Glutamatergic neuron (in vitro differentiated cells): ENCODE data around the gene TMEM170B. TPM values are rescaled to one million over a fixed set of nuclear protein-coding genes. Genes with fewer than 3 reads are reported as not detected.

Experiments used
- DNase-seq: peaks from one replicate; pipeline ENCODE4 v3.0.0; 2022
- H3K27ac Mint-ChIP-seq: one replicate; pipeline ENCODE4 v1.8.0; 2020; ENCODE audit warnings: mild to moderate bottlenecking, mixed read lengths, inconsistent platforms; ENCODE audit not compliant: unreplicated experiment
- H3K27me3 Mint-ChIP-seq: one replicate; pipeline ENCODE4 v1.8.0; 2020; ENCODE audit warnings: mild to moderate bottlenecking, moderate library complexity, mixed read lengths, inconsistent platforms; ENCODE audit not compliant: unreplicated experiment
- H3K36me3 Mint-ChIP-seq: one replicate; pipeline ENCODE4 v1.8.0; 2020; ENCODE audit warnings: mild to moderate bottlenecking, mixed read lengths, inconsistent platforms; ENCODE audit not compliant: unreplicated experiment
- H3K4me1 Mint-ChIP-seq: one replicate; pipeline ENCODE4 v1.8.0; 2020; ENCODE audit warnings: mild to moderate bottlenecking, low read depth, mixed read lengths, inconsistent platforms; ENCODE audit not compliant: unreplicated experiment
- H3K4me3 Mint-ChIP-seq: one replicate; pipeline ENCODE4 v1.8.0; 2020; ENCODE audit warnings: mild to moderate bottlenecking, mixed read lengths, inconsistent platforms; ENCODE audit not compliant: unreplicated experiment
- H3K9me3 Mint-ChIP-seq: one replicate; pipeline ENCODE4 v1.8.0; 2020; ENCODE audit warnings: mild to moderate bottlenecking, moderate library complexity, mixed read lengths, inconsistent platforms; ENCODE audit not compliant: unreplicated experiment
- CTCF ChIP-seq: fragments of 200-600 bp; sonication (generic); IDR thresholded peaks from one replicate; pipeline ENCODE4 v1.5.0; 2021; ENCODE audit not compliant: partially characterized antibody, unreplicated experiment
- total RNA-seq: library from RNA; stranded (reverse); fragmentation: NEBNext Ultra II Directional; extraction: Animal tissue kit (Norgen Biotek cat#: 25700); gene quantifications from one replicate; pipeline ENCODE4 v1.2.1, GENCODE V29; 2021; ENCODE audit not compliant: unreplicated experiment

The TMEM170B gene
- total RNA-seq, 1 donor from 2014 or later: 11.0 TPM

GRCh38 chr6:11515763-11516162 is 21.8 kb upstream of the TMEM170B start:
- TF ChIP-seq CTCF: no peak
- Mint-ChIP-seq H3K36me3 (no peaks in the 10 kb centered on the region), H3K27ac (no peak overlapping the region), H3K4me3 (no peak overlapping the region), H3K27me3 (no peaks in the 10 kb centered on the region), H3K9me3 (no peaks in the 10 kb centered on the region), H3K4me1 (no peaks in the 10 kb centered on the region)
- no peak for DNase-seq

GRCh38 chr6:11522812-11523605 is 14.5 kb upstream of the TMEM170B start:
- DNase-seq: no peak
- no peak overlapping the region for H3K4me3 Mint-ChIP-seq
- H3K36me3 Mint-ChIP-seq: no peaks in the 10 kb centered on the region
- H3K4me1 Mint-ChIP-seq: no peaks in the 10 kb centered on the region
- H3K9me3 Mint-ChIP-seq: no peaks in the 10 kb centered on the region
- peaks cover 2% of the 10 kb centered on the region for H3K27me3 Mint-ChIP-seq
- H3K27ac Mint-ChIP-seq: no peak overlapping the region
- no peak for TF ChIP-seq CTCF

GRCh38 chr6:11525468-11526155 is 11.9 kb upstream of the TMEM170B start:
- Mint-ChIP-seq H3K36me3 (no peaks in the 10 kb centered on the region), H3K9me3 (no peaks in the 10 kb centered on the region), H3K4me1 (no peaks in the 10 kb centered on the region), H3K27ac (no peak overlapping the region), H3K4me3 (no peak overlapping the region), H3K27me3 (peaks cover 2% of the 10 kb centered on the region)
- no peak for TF ChIP-seq CTCF
- DNase-seq: no peak

GRCh38 chr6:11526156-11526505 is 11.4 kb upstream of the TMEM170B start:
- Mint-ChIP-seq H3K36me3 (no peaks in the 10 kb centered on the region), H3K27ac (no peak overlapping the region), H3K9me3 (no peaks in the 10 kb centered on the region), H3K4me1 (no peaks in the 10 kb centered on the region), H3K27me3 (no peaks in the 10 kb centered on the region), H3K4me3 (no peak overlapping the region)
- DNase-seq: no peak
- TF ChIP-seq CTCF: no peak

- H3K36me3 Mint-ChIP-seq: no peaks in the 10 kb centered on the region
- no peaks in the 10 kb centered on the region for H3K4me1 Mint-ChIP-seq
- H3K27me3 Mint-ChIP-seq: no peaks in the 10 kb centered on the region
- no peaks in the 10 kb centered on the region for H3K9me3 Mint-ChIP-seq
- DNase-seq: no peak
- no peak overlapping the region for H3K4me3 Mint-ChIP-seq
- no peak for TF ChIP-seq CTCF
- H3K27ac Mint-ChIP-seq: no peak overlapping the region
These were observed 10.2 kb upstream of the TMEM170B start for GRCh38 chr6:11527274-11527870.
